Stimulated activated CD8-positive, alpha-beta memory T cell treated with anti-CD3 and anti-CD28 coated beads, Interleukin-15, amount 100 ng/mL, for 24 hours (primary cell): ENCODE results near the gene CDC14A.
"Not testable (repeated sequence)": the region's sequence is repeated elsewhere in the genome, so short reads cannot be mapped to it uniquely, and the experiment has no call there.

Experiments
- DNase-seq: peaks from one replicate; pipeline ENCODE4 v3.0.0-alpha.2; 2020; ENCODE audit warnings: low read depth

The CDC14A gene

DNA sequence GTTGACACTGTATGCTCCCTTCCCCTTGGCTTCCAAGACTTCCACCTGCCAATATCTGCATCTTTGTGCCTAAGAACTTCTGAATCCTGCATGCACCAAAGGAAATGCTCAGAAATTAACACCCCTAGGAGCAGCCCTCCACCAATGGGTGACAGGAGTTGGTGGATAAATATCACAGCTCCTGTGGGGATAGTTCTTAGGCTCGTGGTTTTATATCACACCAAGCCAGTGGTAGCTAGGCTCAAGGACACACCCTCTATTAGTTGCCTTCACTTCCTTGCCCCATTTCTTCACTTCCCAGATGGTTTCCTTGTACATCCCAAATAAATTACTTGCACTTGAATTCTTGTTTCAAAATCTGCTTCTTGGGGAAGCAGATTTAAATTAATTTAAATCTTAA is 16.9 kb upstream of the CDC14A start:
- DNase-seq = no peak

DNA sequence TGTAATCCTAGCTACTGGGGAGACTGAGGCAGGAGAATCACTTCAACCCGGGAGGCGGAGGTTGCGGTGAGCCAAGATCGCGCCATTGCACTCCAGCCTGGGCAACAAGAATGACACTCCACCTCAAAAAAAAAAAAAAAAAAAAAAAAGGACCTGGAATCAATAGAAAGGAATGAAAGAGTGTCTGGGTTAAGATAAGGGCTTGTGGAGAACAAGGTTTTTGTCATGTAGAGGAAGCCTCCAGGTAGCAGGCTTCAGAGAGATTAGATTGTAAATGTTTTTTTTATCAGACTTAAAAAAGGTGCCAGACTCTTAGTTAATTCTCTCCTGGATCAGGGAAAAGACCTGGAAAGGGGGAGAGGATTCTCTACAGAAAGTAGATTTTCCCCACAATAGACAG is 14.4 kb upstream of the CDC14A start:
- DNase-seq = not testable (repeated sequence)

GRCh38 chr1:100339735-100340134 is 12.6 kb upstream of the CDC14A start:
- DNase-seq = not testable (repeated sequence)

GRCh38 chr1:100340494-100340893 is 11.8 kb upstream of the CDC14A start:
- DNase-seq = no peak

GRCh38 chr1:100342348-100342747 is 10.0 kb upstream of the CDC14A start:
- no peak for DNase-seq

GRCh38 chr1:100343897-100344296 is 8.4 kb upstream of the CDC14A start:
- DNase-seq = no peak

DNA sequence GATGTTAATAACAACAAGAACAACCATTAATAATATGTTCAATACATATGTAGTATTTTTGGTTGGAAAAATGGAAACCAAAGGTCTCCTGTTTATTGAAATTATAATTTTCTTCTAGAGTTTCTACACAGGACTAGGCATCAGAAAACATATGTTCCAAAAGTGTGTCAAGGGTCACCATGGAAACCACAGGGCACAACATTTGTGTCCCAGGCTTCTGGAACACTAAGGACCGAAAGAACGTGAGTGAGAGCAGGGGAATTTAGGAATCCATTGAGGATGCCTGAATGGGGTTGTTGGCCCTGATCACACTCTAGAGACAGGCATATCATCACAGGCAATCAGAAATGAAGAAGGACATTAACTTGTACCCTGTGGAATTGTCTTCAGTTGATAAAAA is 7.5 kb upstream of the CDC14A start:
- DNase-seq = no peak

GRCh38 chr1:100346387-100346786 is 5.9 kb upstream of the CDC14A start:
- DNase-seq = no peak

- DNase-seq = no peak
These were observed 5.0 kb upstream of the CDC14A start for GRCh38 chr1:100347009-100347966.

- no peak for DNase-seq
These were observed 3.7 kb upstream of the CDC14A start for GRCh38 chr1:100348549-100349144.

DNA sequence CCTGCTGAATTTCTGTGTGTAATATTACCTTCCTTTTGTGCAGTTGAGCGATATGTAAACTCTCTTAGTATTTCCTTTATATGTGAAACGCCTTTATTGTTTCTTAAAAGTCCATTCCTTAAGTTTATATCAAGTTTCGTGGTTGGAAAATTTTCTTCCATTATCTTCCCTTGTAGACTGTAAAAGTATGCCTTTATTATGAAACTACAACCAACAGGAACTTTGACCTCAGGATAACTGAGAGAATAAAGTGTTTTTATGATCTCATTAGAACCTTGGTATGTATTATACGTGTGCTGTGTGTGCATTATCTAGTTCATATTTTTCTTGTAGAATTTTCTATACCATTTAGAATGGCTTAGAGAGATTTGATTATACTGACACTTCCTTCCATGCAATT is 3.1 kb upstream of the CDC14A start:
- DNase-seq = no peak

- no peak for DNase-seq
These were observed 1.6 kb upstream of the CDC14A start for GRCh38 chr1:100350787-100351094.

DNA sequence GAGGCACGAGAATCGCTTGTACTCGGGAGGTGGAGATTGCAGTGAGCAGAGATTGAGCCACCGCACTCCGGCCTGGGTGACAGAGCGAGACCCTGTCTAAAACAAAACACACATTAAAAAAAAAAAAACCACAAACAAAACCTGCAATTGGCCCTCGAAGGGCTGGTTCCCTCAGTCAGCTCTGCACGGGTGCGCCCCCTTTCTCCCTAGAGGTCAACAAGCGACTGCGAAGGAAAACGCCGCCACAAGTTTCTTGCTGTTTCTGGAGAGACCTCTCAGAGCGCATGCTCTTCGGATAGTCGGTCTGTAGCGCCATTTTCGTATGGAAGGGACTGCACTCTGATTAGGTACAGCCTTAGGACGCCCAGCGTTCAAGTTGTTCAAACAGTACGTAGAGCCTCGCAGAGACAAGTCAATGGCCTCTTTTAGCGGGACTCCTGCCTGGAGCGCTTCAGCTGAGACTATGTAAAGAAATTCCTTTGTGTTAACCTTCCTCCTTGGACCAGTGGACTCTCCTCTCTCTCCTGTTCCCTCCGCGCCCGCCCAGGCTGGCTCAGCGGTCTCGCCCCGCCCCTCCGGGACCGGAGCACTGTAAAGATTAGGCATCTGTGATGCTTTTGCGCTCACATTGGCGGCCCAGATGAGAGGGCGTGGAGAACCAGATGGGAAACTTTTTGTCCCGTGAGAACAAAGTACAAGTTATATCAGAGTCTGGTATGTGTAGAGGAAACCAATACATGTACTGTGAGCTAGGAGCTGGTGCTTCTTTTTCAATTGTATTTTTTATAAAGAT is 1.0 kb upstream of the CDC14A start:
- peak; percentile 65 for DNase-seq

- DNase-seq = no peak
These were observed 930 bp downstream of the CDC14A start for GRCh38 chr1:100353071-100353801.

DNA sequence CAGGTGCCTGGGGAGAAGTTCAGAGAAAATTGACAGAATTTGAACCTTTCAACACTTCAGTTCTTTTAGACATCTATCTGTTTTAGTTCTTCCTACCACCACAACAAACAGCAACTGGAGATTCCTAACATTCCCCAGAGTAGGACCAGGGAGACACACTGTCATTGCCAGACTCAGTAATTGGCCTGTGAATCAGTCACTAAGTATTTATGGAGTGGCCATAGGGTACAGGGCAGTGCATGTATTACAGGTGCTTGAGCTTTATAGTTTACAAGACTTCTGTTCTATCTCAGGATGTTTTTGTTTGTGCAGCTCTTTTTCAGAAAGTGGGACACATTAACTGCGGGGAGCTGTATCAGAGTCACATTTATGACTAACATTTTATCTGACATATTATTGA is 1.7 kb downstream of the CDC14A start:
- no peak for DNase-seq

- DNase-seq = no peak
These were observed 2.7 kb downstream of the CDC14A start for GRCh38 chr1:100354971-100355394.

DNA sequence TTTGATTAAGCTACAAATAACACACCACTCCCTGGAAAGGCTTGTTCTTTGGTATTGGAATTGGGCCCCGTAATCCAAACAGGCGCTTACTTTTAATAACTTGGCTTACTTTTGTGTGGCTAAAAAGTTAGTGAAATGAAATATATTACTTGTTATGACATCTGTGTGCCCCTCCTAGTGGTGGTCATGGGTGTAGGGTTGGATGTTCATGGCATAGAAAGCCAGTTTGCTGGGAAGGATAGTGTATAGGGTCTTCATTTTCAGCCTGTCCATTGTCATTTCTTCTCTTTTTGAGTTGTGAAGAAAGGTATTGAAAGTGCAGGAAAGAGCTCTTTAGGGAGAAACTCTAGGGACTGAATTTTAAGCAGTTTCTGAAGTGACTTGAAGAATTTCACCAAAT is 5.9 kb downstream of the CDC14A start:
- no peak for DNase-seq

DNA sequence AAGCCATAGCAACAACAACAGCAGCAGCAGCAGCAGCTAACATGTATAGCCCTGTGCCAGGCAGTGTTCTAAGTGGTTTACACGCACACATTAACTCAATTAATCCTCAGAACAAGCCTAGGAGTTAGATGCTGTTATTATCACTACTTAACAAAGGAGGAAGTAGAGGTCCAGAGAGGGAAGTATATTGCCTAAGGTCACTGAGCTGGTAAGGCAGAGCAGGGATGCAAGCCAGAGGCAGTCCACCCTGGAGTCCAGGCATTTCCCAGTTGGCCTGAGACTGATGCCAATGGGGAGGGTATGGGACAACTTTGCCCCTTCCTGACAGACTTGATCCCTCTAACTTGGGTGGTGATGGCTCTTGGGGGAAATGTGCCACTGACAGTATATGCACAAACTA is 6.8 kb downstream of the CDC14A start:
- no peak for DNase-seq

DNA sequence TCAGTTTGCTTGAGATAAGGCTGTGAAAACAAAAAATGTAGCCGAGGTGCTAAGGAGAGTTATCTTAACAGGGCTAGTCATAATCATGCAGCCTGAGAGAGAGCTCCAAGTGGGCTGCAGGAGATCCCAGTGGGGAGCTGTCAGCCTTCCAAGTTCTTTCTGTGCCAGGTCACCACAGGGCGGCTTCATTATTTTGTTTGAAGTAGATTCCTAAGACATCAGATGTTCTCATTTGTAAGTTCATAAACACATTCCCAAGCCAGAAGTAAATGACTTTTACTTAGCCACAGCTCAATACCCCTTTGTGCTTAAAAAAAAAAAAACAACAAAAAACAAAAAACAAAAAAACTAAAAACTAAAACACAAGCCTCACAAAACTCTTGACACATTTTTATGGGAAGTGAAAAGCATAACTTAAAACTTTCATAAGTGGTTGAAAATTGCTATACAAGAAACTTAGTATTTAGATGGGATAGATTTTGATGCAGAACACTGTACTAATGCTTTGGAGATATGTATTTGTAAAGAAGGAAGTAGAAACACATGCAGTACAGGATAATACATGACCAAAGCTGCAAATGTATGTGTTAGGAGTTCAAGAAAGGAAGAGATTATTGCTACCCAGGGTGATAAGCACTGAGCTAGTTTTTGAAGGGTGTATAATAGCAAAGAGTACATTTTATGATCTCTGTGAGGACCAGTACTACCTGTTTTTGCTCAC is 8.6 kb downstream of the CDC14A start:
- DNase-seq = no peak

DNA sequence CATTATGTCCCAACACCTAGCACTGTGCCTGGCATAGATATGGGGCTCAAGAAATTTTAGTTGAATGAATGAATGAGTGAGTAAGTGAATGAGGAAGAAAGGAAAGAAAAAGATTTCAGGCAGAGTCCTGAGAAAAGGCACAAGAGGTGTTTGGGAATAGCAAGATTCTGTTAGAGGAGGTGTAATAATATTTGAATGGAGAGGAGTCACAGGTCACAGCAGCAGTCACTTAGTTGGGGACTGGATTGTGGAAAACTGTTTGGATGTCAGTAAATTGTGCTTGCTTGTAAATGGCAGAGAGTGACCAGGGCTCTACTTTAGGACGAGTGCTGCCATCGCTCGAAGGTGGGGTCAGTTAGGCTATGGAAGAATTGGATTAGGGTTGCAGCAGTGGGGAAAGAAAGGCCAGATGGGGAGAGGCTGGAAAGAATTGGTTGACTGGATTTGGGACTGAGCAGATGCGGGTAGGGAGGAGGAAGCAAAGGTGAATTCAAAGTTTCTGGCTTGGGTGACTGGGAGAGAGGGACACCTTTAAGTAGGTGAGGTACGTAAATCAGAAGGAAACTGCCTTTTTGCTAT is 9.3 kb downstream of the CDC14A start:
- DNase-seq = no peak

DNA sequence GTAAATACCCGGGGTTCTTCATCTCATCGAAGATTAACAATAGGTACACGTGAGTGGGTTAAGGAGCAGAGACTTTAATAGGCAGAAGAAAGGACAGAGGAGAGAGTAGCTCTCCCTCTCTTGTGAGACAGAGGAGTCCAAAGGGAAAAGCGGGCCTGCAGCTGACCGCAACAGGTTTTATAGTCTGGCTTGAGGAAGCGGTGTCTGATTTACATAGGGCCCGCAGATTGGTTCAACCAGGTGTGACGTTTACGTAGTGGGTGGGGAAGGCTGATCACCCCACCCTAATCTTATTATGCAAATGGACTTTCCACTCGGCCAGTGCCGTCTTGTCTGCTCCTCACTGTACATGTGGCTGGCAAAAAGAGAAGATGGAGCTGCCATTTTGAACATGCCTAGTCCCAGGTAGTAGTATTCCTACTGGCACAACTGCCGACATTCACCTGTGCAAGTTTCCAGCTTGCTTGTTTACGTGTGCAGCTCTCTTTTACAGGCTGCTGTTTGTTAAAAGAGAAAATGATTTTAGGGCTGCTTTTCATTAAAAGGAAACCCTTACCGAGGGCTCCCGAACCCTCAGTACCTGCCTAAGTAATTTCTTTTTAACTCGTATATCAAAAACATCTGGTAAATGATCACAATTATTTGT is 10.6 kb downstream of the CDC14A start:
- no peak for DNase-seq
